Neuronal stem cell (in vitro differentiated cells): ENCODE results near the gene RSPH1.

ENCODE experiments used
- DNase-seq: peaks from one replicate; pipeline ENCODE4 v3.0.0-alpha.2; 2013; ENCODE audit warnings: low spot score
- H2AFZ ChIP-seq: one replicate; pipeline ENCODE4 v1.6.1; 2013; ENCODE audit warnings: mild to moderate bottlenecking, low read length, inconsistent platforms
- H2AK5ac ChIP-seq: 2 replicates; pipeline ENCODE4 v1.6.1; 2013; ENCODE audit warnings: low read depth, mild to moderate bottlenecking, inconsistent platforms, low read length, moderate library complexity, mixed read lengths
- H2BK120ac ChIP-seq: 2 replicates; pipeline ENCODE4 v1.6.1; 2013; ENCODE audit warnings: low read depth, mild to moderate bottlenecking, inconsistent platforms, low read length, moderate library complexity, mixed read lengths
- H2BK12ac ChIP-seq: one replicate; pipeline ENCODE4 v1.6.1; 2013; ENCODE audit warnings: low read length, inconsistent platforms
- H2BK15ac ChIP-seq: 2 replicates; pipeline ENCODE4 v1.6.1; 2013; ENCODE audit warnings: mild to moderate bottlenecking, low read length, inconsistent platforms, mixed read lengths
- H2BK5ac ChIP-seq: one replicate; pipeline ENCODE4 v1.6.1; 2013; ENCODE audit warnings: inconsistent platforms, mild to moderate bottlenecking, low read length, moderate library complexity
- H3K14ac ChIP-seq: one replicate; pipeline ENCODE4 v1.6.1; 2013; ENCODE audit warnings: low read length, inconsistent platforms
- H3K18ac ChIP-seq: 2 replicates; pipeline ENCODE4 v1.6.1; 2013; ENCODE audit warnings: low read length, inconsistent platforms
- H3K23ac ChIP-seq: 2 replicates; pipeline ENCODE4 v1.6.1; 2013; ENCODE audit warnings: low read depth, mild to moderate bottlenecking, mixed read lengths, low read length, inconsistent platforms; ENCODE audit not compliant: poor library complexity
- H3K27ac ChIP-seq: replicated peaks from 3 replicates; pipeline ENCODE4 v1.5.1; 2013; ENCODE audit warnings: low read length, inconsistent platforms
- H3K27me3 ChIP-seq, 3 experiments: 2 replicates each; pipeline ENCODE4 v1.6.1; 2013; ENCODE audit warnings: low read length in 3 of 3, mild to moderate bottlenecking in 2 of 3, inconsistent platforms in 1 of 3, low read depth in 1 of 3, mixed read lengths in 1 of 3, moderate library complexity in 1 of 3; ENCODE audit not compliant: control insufficient read depth in 3 of 3, insufficient read depth in 3 of 3
- H3K36me3 ChIP-seq, 2 donors: replicated peaks in 1 of 2; 2 replicates each; pipeline ENCODE4 v1.6.1; 2013; ENCODE audit warnings: low read length in 2 of 2; ENCODE audit not compliant: control insufficient read depth in 2 of 2, insufficient read depth in 2 of 2
- H3K4ac ChIP-seq: 2 replicates; pipeline ENCODE4 v1.6.1; 2013; ENCODE audit warnings: inconsistent platforms, mild to moderate bottlenecking, low read length, moderate library complexity
- H3K4me1 ChIP-seq, 2 donors: 1 replicate in 1 of 2; 2 replicates in 1 of 2; pipeline ENCODE4 v1.6.1; 2013; ENCODE audit warnings: low read length in 2 of 2, low read depth in 1 of 2; ENCODE audit not compliant: control insufficient read depth in 2 of 2, insufficient read depth in 1 of 2
- H3K4me2 ChIP-seq: one replicate; pipeline ENCODE4 v1.6.1; 2013; ENCODE audit warnings: mild to moderate bottlenecking, low read length, inconsistent platforms; ENCODE audit not compliant: insufficient read depth, poor library complexity, severe bottlenecking
- H3K4me3 ChIP-seq, 2 donors: 2 replicates each; pipeline ENCODE4 v1.5.1; 2013; ENCODE audit warnings: low read length in 2 of 2, mild to moderate bottlenecking in 2 of 2, inconsistent platforms in 1 of 2, moderate library complexity in 1 of 2
- H3K79me1 ChIP-seq: one replicate; pipeline ENCODE4 v1.6.1; 2013; ENCODE audit warnings: low read depth, mild to moderate bottlenecking, inconsistent platforms, low read length, moderate library complexity
- H3K9ac ChIP-seq: one replicate; pipeline ENCODE4 v1.6.1; 2013; ENCODE audit warnings: mild to moderate bottlenecking, low read depth, low read length, inconsistent platforms; ENCODE audit not compliant: poor library complexity
- H3K9me3 ChIP-seq, 2 donors: replicated peaks in 1 of 2; 2 replicates each; pipeline versions ENCODE3 to v1.6.1; 2013; ENCODE audit warnings: low read length in 2 of 2, mild to moderate bottlenecking in 2 of 2, inconsistent platforms in 1 of 2, low read depth in 1 of 2, mixed read lengths in 1 of 2, moderate library complexity in 1 of 2; ENCODE audit not compliant: control insufficient read depth in 2 of 2, insufficient read depth in 1 of 2
- H4K8ac ChIP-seq: one replicate; pipeline ENCODE4 v1.6.1; 2013; ENCODE audit warnings: low read depth, mild to moderate bottlenecking, inconsistent platforms, low read length, moderate library complexity
- H4K91ac ChIP-seq: one replicate; pipeline ENCODE4 v1.6.1; 2013; ENCODE audit warnings: low read length, low read depth, mild to moderate bottlenecking, inconsistent platforms; ENCODE audit not compliant: poor library complexity
- WGBS, 2 donors: extraction: QIAGEN DNeasy Blood & Tissue Kit; methylation state at CpG; one replicate each; pipeline ENCODE4 v1.1.7; 2013; ENCODE audit warnings: missing lambda C conversion rate in 2 of 2, mixed read lengths in 1 of 2; ENCODE audit not compliant: insufficient read length in 2 of 2, insufficient replicate concordance in 1 of 2; ENCODE audit errors: extremely low coverage in 2 of 2; 5-methylcytosine and 5-hydroxymethylcytosine counted together

Gene RSPH1

DNA sequence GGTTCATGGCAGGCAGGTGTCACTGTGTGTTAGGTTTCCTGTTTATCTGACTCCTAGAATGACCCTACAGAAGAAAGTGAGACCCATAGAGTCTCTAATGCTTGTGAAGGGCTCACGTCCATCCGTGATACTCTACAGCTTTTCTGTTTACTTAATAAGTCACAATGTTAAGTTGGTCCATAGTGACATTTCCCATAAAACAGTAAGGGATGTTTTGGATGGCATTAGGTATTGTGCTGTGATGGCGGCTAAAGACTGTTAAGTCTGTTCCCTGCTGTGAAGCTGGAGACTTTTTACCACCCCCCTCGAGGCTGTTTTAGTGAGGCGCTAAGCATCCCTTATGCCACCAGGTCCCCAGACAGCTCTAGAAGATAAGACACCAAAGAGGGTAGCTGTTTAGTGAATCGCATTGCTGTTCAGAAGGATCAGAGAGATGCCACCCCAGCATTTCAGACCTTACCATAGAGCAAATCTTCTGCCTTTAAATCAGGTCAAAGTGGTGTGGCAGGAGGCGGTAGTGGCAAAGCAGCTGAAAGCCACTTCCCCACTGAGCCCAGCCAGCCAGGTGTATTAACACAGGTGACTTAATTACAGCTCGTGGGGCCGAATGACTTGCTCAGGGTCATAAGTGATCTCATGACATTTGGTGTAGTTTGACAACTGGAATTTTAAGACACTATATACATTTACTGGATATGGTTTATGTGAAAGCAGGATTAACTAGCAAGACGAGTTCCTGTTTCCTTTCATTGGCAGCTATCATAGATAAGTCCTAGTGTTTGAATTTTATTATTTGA, 42.7 kb upstream of the RSPH1 start:
- Histone ChIP-seq H3K27me3 (peaks cover 0 to 3% (median 0%) of the 10 kb centered on the region in 3 experiments), H2BK15ac (no peak overlapping the region), H4K91ac (no peak overlapping the region), H2BK12ac (no peak overlapping the region), H4K8ac (no peak overlapping the region), H3K9me3 (no peaks in the 10 kb centered on the region), H2BK5ac (no peak overlapping the region), H3K9ac (no peak overlapping the region), H3K18ac (no peak overlapping the region), H3K4me1 (no peaks in the 10 kb centered on the region), H2AK5ac (no peak overlapping the region), H3K14ac (no peak overlapping the region), H3K79me1 (no peaks in the 10 kb centered on the region), H3K23ac (no peak overlapping the region), H3K4ac (no peak overlapping the region), H3K4me2 (no peak overlapping the region), H2BK120ac (no peak overlapping the region), H3K27ac (no peak overlapping the region), H3K4me3 (no peak overlapping the region), H2AFZ (no peak overlapping the region), H3K36me3 (no peaks in the 10 kb centered on the region)
- no peak for DNase-seq
- no CpG with 5 or more reads among the region's 10 CpGs for WGBS, 2 donors

DNA sequence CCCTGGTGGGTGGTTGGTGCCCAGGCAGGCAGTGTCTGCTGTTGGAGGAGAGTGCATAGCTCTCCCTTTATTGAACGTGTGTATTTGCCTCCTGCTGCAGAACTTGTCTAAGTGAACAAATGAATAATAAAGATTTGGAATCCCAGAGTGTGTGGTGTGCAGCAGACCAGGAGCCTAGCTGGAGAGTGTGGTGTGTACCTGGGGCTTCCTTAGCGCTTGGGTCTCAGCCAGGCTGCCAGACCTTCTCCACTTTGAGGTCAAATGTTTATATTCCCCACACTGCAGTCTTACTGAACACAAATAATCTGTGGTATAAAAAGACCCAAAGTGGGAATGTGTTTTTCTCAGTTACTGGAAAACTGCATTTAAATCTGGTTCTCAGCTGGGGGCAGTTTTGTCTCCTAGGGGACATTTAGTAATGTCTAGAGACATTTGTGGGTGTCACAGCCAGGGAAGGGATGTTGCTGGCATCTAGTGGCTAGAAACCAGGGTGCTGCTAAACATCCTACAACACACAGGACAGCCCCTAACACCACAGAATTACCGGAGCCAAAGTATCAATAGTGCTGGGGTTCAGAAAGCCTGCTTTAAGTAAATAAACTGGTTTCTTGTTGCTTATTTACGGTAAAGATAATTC, 41.2 kb upstream of the RSPH1 start:
- H4K91ac ChIP-seq, result no peak overlapping the region
- H3K9me3 ChIP-seq, result no peaks in the 10 kb centered on the region
- H2BK12ac ChIP-seq, result no peak overlapping the region
- WGBS, 2 donors, result no CpG with 5 or more reads among the region's 4 CpGs
- H3K27me3 ChIP-seq, result peaks cover 0 to 3% (median 0%) of the 10 kb centered on the region in 3 experiments
- no peaks in the 10 kb centered on the region for H3K79me1 ChIP-seq
- no peak for DNase-seq
- no peak overlapping the region for H2BK5ac ChIP-seq
- no peaks in the 10 kb centered on the region for H3K4me1 ChIP-seq
- no peak overlapping the region for H4K8ac ChIP-seq
- no peak overlapping the region for H3K18ac ChIP-seq
- H3K4ac ChIP-seq, result no peak overlapping the region
- no peak overlapping the region for H3K4me3 ChIP-seq
- H3K4me2 ChIP-seq, result no peak overlapping the region
- H3K36me3 ChIP-seq, result no peaks in the 10 kb centered on the region
- no peak overlapping the region for H2AFZ ChIP-seq
- no peak overlapping the region for H3K23ac ChIP-seq
- no peak overlapping the region for H2BK120ac ChIP-seq
- no peak overlapping the region for H2BK15ac ChIP-seq
- no peak overlapping the region for H3K14ac ChIP-seq
- no peak overlapping the region for H3K9ac ChIP-seq
- H3K27ac ChIP-seq, result no peak overlapping the region
- H2AK5ac ChIP-seq, result no peak overlapping the region

DNA sequence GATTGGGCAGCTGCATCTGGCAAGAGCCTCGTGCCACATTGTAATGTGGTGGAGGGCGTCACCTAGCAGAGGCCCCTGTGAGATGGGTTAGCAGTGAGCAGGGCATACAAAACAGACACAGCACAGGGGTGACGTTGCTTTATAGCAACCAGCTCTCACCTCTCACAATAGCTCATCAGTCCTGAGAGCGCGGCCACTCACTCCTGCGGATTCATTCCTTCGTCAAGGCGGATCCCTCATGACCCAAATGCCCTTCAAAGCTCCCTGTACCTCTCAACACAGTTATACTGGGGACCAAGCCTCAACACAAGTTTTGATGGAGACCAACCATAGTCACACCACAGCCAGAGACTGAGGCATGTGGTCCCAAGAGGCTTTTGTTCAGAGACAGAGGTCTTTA, 40.6 kb upstream of the RSPH1 start:
- Histone ChIP-seq H2AK5ac (no peak overlapping the region), H3K4me2 (no peak overlapping the region), H4K91ac (no peak overlapping the region), H3K18ac (no peak overlapping the region), H3K4me3 (no peak overlapping the region), H3K27me3 (peaks cover 0 to 6% (median 0%) of the 10 kb centered on the region in 3 experiments), H3K14ac (no peak overlapping the region), H3K79me1 (no peaks in the 10 kb centered on the region), H2BK5ac (no peak overlapping the region), H2BK120ac (no peak overlapping the region), H2BK12ac (no peak overlapping the region), H3K9ac (no peak overlapping the region), H3K9me3 (no peaks in the 10 kb centered on the region), H3K23ac (no peak overlapping the region), H2BK15ac (no peak overlapping the region), H4K8ac (no peak overlapping the region), H3K4me1 (no peaks in the 10 kb centered on the region), H2AFZ (no peak overlapping the region), H3K36me3 (no peaks in the 10 kb centered on the region), H3K27ac (no peak overlapping the region), H3K4ac (no peak overlapping the region)
- no peak for DNase-seq
- WGBS, 2 donors, result no CpG with 5 or more reads among the region's 8 CpGs

DNA sequence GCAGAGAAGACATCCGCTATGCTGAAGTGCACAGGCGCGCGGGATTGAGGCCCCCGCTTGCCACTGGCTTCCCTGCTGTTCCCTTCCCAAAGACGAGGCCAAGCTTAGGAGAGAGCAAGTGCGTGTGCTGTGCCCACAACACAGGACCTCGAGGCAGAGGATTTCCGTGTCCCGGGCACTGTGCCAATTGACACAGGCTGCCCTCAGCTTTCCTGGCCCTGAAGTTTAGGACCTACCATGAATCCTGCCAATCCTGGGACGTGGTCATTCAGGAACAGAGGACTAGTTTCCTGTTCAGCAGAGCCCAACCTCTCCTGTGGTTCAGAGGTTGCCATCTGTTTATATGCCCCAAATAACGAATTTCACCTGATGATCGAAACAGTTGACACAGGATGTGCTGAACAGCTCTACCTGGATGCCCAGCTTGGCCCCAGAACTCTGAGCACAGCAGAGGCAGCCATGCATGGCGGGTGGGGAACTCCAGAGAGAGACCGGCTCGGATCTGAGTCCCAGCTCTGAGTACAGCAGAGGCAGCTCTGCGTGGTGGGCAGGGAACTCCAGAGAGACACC, 39.7 kb upstream of the RSPH1 start:
- no peak for DNase-seq
- Histone ChIP-seq H3K36me3 (no peaks in the 10 kb centered on the region), H3K79me1 (no peaks in the 10 kb centered on the region), H2BK15ac (no peak overlapping the region), H3K9ac (no peak overlapping the region), H3K14ac (no peak overlapping the region), H2BK5ac (no peak overlapping the region), H3K27ac (no peak overlapping the region), H3K4me1 (peaks cover 0 to 3% of the 10 kb centered on the region in 2 donors), H2AFZ (no peak overlapping the region), H4K8ac (no peak overlapping the region), H3K4me3 (peak overlapping the region in 1 of 2 donors; percentile 17), H2BK120ac (no peak overlapping the region), H2BK12ac (no peak overlapping the region), H3K4ac (no peak overlapping the region), H3K23ac (no peak overlapping the region), H3K9me3 (no peaks in the 10 kb centered on the region), H3K18ac (no peak overlapping the region), H3K4me2 (no peak overlapping the region), H3K27me3 (peaks cover 0 to 6% (median 0%) of the 10 kb centered on the region in 3 experiments), H2AK5ac (no peak overlapping the region), H4K91ac (no peak overlapping the region)
- WGBS, 2 donors, result no CpG with 5 or more reads among the region's 17 CpGs
